IMR-90 (cell line): ENCODE data around the gene PAPPA. TPM values are rescaled to one million over a fixed set of nuclear protein-coding genes. Genes with fewer than 3 reads are reported as not detected.

Source experiments
- ATAC-seq: fragments of 200-7000 bp; cut with Tn5 transposase; 2 replicates; pipeline ENCODE4 v1.9.1; 2020; ENCODE audit warnings: low read depth, mild to moderate bottlenecking, moderate library complexity
- BruUV-seq: library from RNA; stranded (reverse); fragments of 400-500 nt; replicated peaks from 2 replicates; lab custom pipeline; 2021; lab: Mats Ljungman, UMichigan
- CTCF ChIA-PET: fragments of 300-600 bp; formaldehyde crosslinking; extraction: SDS; loops from one replicate; lab custom pipeline; 2021; ENCODE audit warnings: antibody characterized with exemption; lab: Yijun Ruan, JAX
- POLR2A ChIA-PET: fragments of 300-600 bp; sonication (Branson Sonifier 250); formaldehyde crosslinking; loops from one replicate; lab custom pipeline; 2022; ENCODE audit warnings: antibody characterized with exemption; ENCODE audit not compliant: unreplicated experiment; lab: Charles Lee
- DNase-seq: peaks from one replicate; pipeline ENCODE4 v3.0.0; 2013
- H2AFZ ChIP-seq: replicated peaks from 2 replicates; pipeline ENCODE3; 2013; ENCODE audit warnings: low read length, mild to moderate bottlenecking; ENCODE audit not compliant: poor library complexity
- H2AK5ac ChIP-seq: 2 replicates; pipeline ENCODE4 v1.6.1; 2013; ENCODE audit warnings: low read depth, low read length, inconsistent platforms
- H2AK9ac ChIP-seq: replicated peaks from 2 replicates; pipeline ENCODE3; 2013; ENCODE audit warnings: mild to moderate bottlenecking, low read depth, low read length, moderate library complexity; ENCODE audit not compliant: poor library complexity
- H2BK120ac ChIP-seq: 2 replicates; pipeline ENCODE4 v1.6.1; 2013; ENCODE audit warnings: low read depth, low read length, inconsistent platforms
- H2BK15ac ChIP-seq: 3 replicates; pipeline ENCODE4 v1.6.1; 2013; ENCODE audit warnings: low read depth, low read length, inconsistent platforms
- H2BK20ac ChIP-seq: 2 replicates; pipeline ENCODE4 v1.6.1; 2013; ENCODE audit warnings: low read depth, mild to moderate bottlenecking, inconsistent platforms, low read length, moderate library complexity
- H2BK5ac ChIP-seq: 2 replicates; pipeline ENCODE4 v1.6.1; 2013; ENCODE audit warnings: mild to moderate bottlenecking, low read depth, low read length, inconsistent platforms; ENCODE audit not compliant: poor library complexity, severe bottlenecking
- H3K14ac ChIP-seq: replicated peaks from 2 replicates; pipeline ENCODE4 v1.6.1; 2013; ENCODE audit warnings: low read depth, low read length, inconsistent platforms
- H3K18ac ChIP-seq: 2 replicates; pipeline ENCODE4 v1.6.1; 2013; ENCODE audit warnings: low read depth, low read length, control low read depth
- H3K23ac ChIP-seq: 2 replicates; pipeline ENCODE4 v1.6.1; 2013; ENCODE audit warnings: low read depth, low read length, inconsistent platforms
- H3K27ac ChIP-seq: 2 replicates; pipeline ENCODE4 v1.5.1; 2013; ENCODE audit warnings: mild to moderate bottlenecking, control low read depth, low read length; ENCODE audit not compliant: insufficient read depth
- H3K27me3 ChIP-seq: 2 replicates; pipeline ENCODE4 v1.6.1; 2013; ENCODE audit warnings: low read length; ENCODE audit not compliant: control insufficient read depth, insufficient read depth
- H3K36me3 ChIP-seq: 2 replicates; pipeline ENCODE4 v1.6.1; 2013; ENCODE audit warnings: low read length, mixed read lengths; ENCODE audit not compliant: control insufficient read depth, insufficient read depth
- H3K4ac ChIP-seq: 2 replicates; pipeline ENCODE4 v1.6.1; 2013; ENCODE audit warnings: low read depth, low read length, inconsistent platforms
- H3K4me1 ChIP-seq: 2 replicates; pipeline ENCODE4 v1.6.1; 2013; ENCODE audit warnings: low read length, mixed read lengths; ENCODE audit not compliant: control insufficient read depth, insufficient read depth
- H3K4me2 ChIP-seq: 2 replicates; pipeline ENCODE4 v1.6.1; 2013; ENCODE audit warnings: low read depth, mild to moderate bottlenecking, control low read depth, low read length, moderate library complexity
- H3K4me3 ChIP-seq: 2 replicates; pipeline ENCODE4 v1.5.1; 2013; ENCODE audit warnings: low read depth, mild to moderate bottlenecking, control low read depth, low read length, moderate library complexity; ENCODE audit not compliant: insufficient read depth
- H3K56ac ChIP-seq: 2 replicates; pipeline ENCODE4 v1.6.1; 2013; ENCODE audit warnings: low read length, inconsistent platforms; ENCODE audit not compliant: insufficient read depth; ENCODE audit errors: extremely low read depth
- H3K79me1 ChIP-seq, 2 experiments: 2 replicates each; pipeline ENCODE4 v1.6.1; 2013; ENCODE audit warnings: low read length in 2 of 2, inconsistent platforms in 1 of 2, low read depth in 1 of 2
- H3K9ac ChIP-seq: 2 replicates; pipeline ENCODE4 v1.6.1; 2013; ENCODE audit warnings: low read depth, low read length, control low read depth
- H3K9me1 ChIP-seq: 2 replicates; pipeline ENCODE4 v1.6.1; 2013; ENCODE audit warnings: low read length, inconsistent platforms; ENCODE audit not compliant: insufficient read depth
- H3K9me3 ChIP-seq: 2 replicates; pipeline ENCODE4 v1.6.1; 2013; ENCODE audit warnings: low read length; ENCODE audit not compliant: control insufficient read depth, insufficient read depth
- H4K20me1 ChIP-seq: 2 replicates; pipeline ENCODE4 v1.6.1; 2013; ENCODE audit warnings: low read length, inconsistent platforms; ENCODE audit not compliant: insufficient read depth
- H4K5ac ChIP-seq: 2 replicates; pipeline ENCODE4 v1.6.1; 2013; ENCODE audit warnings: mild to moderate bottlenecking, low read depth, low read length, control low read depth
- H4K8ac ChIP-seq, 2 experiments: 2 replicates each; pipeline ENCODE4 v1.6.1; 2013; ENCODE audit warnings: low read depth in 2 of 2, low read length in 2 of 2, control low read depth in 1 of 2, inconsistent platforms in 1 of 2
- H4K91ac ChIP-seq: 2 replicates; pipeline ENCODE4 v1.6.1; 2013; ENCODE audit warnings: low read depth, low read length, inconsistent platforms; ENCODE audit not compliant: insufficient read depth
- MAZ ChIP-seq: IDR thresholded peaks from 2 replicates; pipeline ENCODE4 v1.6.1; 2012; ENCODE audit warnings: low read depth, mild to moderate bottlenecking, low read length, improper control_type of control experiment, moderate library complexity, borderline replicate concordance
- MXI1 ChIP-seq: IDR thresholded peaks from 2 replicates; pipeline ENCODE4 v1.6.1; 2012; ENCODE audit warnings: low read depth, mild to moderate bottlenecking, low read length, moderate library complexity, borderline replicate concordance
- NFE2L2 ChIP-seq: fragments of 150-350 bp; IDR thresholded peaks from 2 replicates; pipeline ENCODE4 v1.6.1; 2016; ENCODE audit warnings: low read depth, mild to moderate bottlenecking, low read length
- RAD21 ChIP-seq: IDR thresholded peaks from 2 replicates; pipeline ENCODE4 v1.6.1; 2012; ENCODE audit warnings: low read length, improper control_type of control experiment
- RCOR1 ChIP-seq: IDR thresholded peaks from 2 replicates; pipeline ENCODE4 v1.6.1; 2012; ENCODE audit warnings: mild to moderate bottlenecking, low read length, improper control_type of control experiment; ENCODE audit not compliant: insufficient replicate concordance
- SMC3 ChIP-seq: fragments of 150-350 bp; IDR thresholded peaks from 2 replicates; pipeline ENCODE4 v1.6.1; 2016; ENCODE audit warnings: low read depth, mild to moderate bottlenecking, antibody characterized with exemption, low read length, moderate library complexity
- WGBS, 2 experiments: methylation state at CpG; one replicate each; pipeline versions ENCODE4 v1.1.5 to v1.1.7; 2013; ENCODE audit warnings: missing lambda C conversion rate in 2 of 2; ENCODE audit not compliant: insufficient read length in 1 of 2; ENCODE audit errors: extremely low coverage in 2 of 2; 5-methylcytosine and 5-hydroxymethylcytosine counted together
- dilution Hi-C: fragments of 300-500 bp; cut with HindIII; formaldehyde crosslinking; loops from one replicate; pipeline ENCODE4 v1.14.3; 2018; ENCODE audit warnings: low sequenced_read_pairs; ENCODE audit not compliant: unreplicated experiment
- in situ Hi-C: fragments of 300-500 bp; cut with MboI; formaldehyde crosslinking; loops from 3 replicates; pipeline ENCODE4 v1.14.3; 2019; ENCODE audit warnings: low sequenced_read_pairs, inconsistent platforms, mixed read lengths
- intact Hi-C: fragments of 100-400 bp; cut with micrococcal nuclease; formaldehyde crosslinking; loops from 2 replicates; pipeline ENCODE4 v1.10.0; 2022
- polyA plus RNA-seq, 3 experiments: library from polyadenylated mRNA; depleted of rRNA; stranded (reverse); fragments of >200 nt; gene quantifications; 2 replicates each; pipeline ENCODE4 v1.2.3, GENCODE V29; 2012; ENCODE audit warnings: low replicate concordance in 1 of 3
- total RNA-seq: library from RNA; depleted of rRNA; stranded (reverse); fragments of >200 nt; gene quantifications from 2 replicates; pipeline ENCODE4 v1.2.3, GENCODE V29; 2012

PAPPA gene
- total and polyA plus RNA-seq, 2 of the 4 experiments (the other 2 are of a cell fraction): 8.3 to 12.4 TPM

DNA sequence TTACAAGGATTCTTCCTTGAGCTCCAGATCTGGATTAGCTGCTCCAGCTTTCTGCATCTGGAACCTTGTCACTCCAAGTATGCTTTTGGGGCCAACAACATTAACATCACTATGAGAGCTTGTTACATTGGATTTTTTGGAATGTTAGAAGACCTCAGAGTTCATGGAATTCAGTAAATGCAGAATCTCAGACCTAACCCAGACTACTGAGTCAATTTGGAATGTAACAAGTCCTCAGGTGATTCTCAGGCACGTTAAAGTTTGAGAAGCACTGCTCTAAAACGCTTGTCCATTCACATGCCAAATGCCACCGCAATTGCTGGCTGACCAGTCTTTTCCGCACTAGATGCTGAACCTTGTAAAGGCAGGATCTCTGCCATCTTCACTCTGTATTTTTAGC lies 282.1 kb downstream of the PAPPA start:
- Histone ChIP-seq H4K5ac (no peak overlapping the region), H3K9me3 (no peaks in the 10 kb centered on the region), H2BK120ac (no peak overlapping the region), H3K56ac (no peak overlapping the region), H3K4ac (no peak overlapping the region), H4K20me1 (no peaks in the 10 kb centered on the region), H3K4me2 (no peak overlapping the region), H2AK5ac (no peak overlapping the region), H2AK9ac (no peak overlapping the region), H3K4me3 (no peak overlapping the region), H3K9ac (no peak overlapping the region), H2BK5ac (no peak overlapping the region), H3K27me3 (no peaks in the 10 kb centered on the region; the same call in 1 of the 2 replicates), H2BK20ac (no peak overlapping the region), H3K4me1 (no peaks in the 10 kb centered on the region), H2AFZ (no peak overlapping the region), H4K8ac (no peak overlapping the region), H3K36me3 (no peaks in the 10 kb centered on the region), H3K18ac (no peak overlapping the region), H3K14ac (no peak overlapping the region), H3K27ac (no peak overlapping the region), H3K9me1 (no peaks in the 10 kb centered on the region), H3K23ac (no peak overlapping the region), H3K79me1 (no peaks in the 10 kb centered on the region), H2BK15ac (no peak overlapping the region), H4K91ac (no peak overlapping the region)
- 79% methylated on average over 3 of the region's 4 CpGs; no CpG with 5 or more reads in 1 of the 2 experiments for WGBS, 2 experiments
- ChIA-PET CTCF (no interaction called here), POLR2A (no interaction called here)
- intact Hi-C loops (no loop called here), dilution Hi-C loops (no loop called here), in situ Hi-C loops (no loop called here)
- DNase-seq (no peak), ATAC-seq (no peak)
- TF ChIP-seq SMC3 (no peak), MXI1 (no peak), NFE2L2 (no peak), RCOR1 (no peak), MAZ (no peak), RAD21 (no peak)
- no TSS peak for BruUV-seq
